Hematopoietic multipotent progenitor cell treated with erythropoietin and hydrocortisone succinate and interleukin-3 and kit ligand, for 6 days (in vitro differentiated cells): ENCODE data around the gene SPATA20.
A peak's percentile ranks its signal among the peaks of the same experiment; 100 is the strongest.

ENCODE experiments used
- DNase-seq: peaks from one replicate; pipeline ENCODE4 v3.0.0-alpha.2; 2015

Gene SPATA20

GRCh38 chr17:50541402-50541715, 5.6 kb upstream of the SPATA20 start:
- no peak for DNase-seq

GRCh38 chr17:50541716-50542688, 5.0 kb upstream of the SPATA20 start:
- peak; percentile 87 for DNase-seq

GRCh38 chr17:50542795-50543774, 3.9 kb upstream of the SPATA20 start:
- no peak for DNase-seq

GRCh38 chr17:50544516-50544915, 2.5 kb upstream of the SPATA20 start:
- no peak for DNase-seq

GRCh38 chr17:50545311-50545710, 1.7 kb upstream of the SPATA20 start:
- no peak for DNase-seq

GRCh38 chr17:50546701-50547034, 306 bp upstream of the SPATA20 start:
- DNase-seq = no peak

GRCh38 chr17:50547736-50548083, 736 bp downstream of the SPATA20 start:
- DNase-seq = peak; percentile 64

- DNase-seq = no peak
These were observed 1.9 kb downstream of the SPATA20 start for GRCh38 chr17:50548831-50549230.

- no peak for DNase-seq
These were observed 2.4 kb downstream of the SPATA20 start for GRCh38 chr17:50549256-50549941.

GRCh38 chr17:50549969-50550368, 3.0 kb downstream of the SPATA20 start:
- no peak for DNase-seq

- DNase-seq = peak; percentile 67
These were observed 3.9 kb downstream of the SPATA20 start for GRCh38 chr17:50550661-50551432.

- no peak for DNase-seq
These were observed 4.5 kb downstream of the SPATA20 start for GRCh38 chr17:50551433-50551815.

GRCh38 chr17:50551884-50552283, 4.9 kb downstream of the SPATA20 start:
- no peak for DNase-seq

- DNase-seq = no peak
These were observed 7.2 kb downstream of the SPATA20 start for GRCh38 chr17:50554201-50554600.

- DNase-seq = no peak
These were observed 9.8 kb downstream of the SPATA20 start for GRCh38 chr17:50556803-50557202.

- DNase-seq = no peak
These were observed 10.7 kb downstream of the SPATA20 start for GRCh38 chr17:50557630-50558029.

GRCh38 chr17:50558091-50558490, 11.1 kb downstream of the SPATA20 start:
- no peak for DNase-seq

GRCh38 chr17:50558581-50558940, 11.6 kb downstream of the SPATA20 start:
- DNase-seq = no peak

- DNase-seq = peak; percentile 39
These were observed 12.1 kb downstream of the SPATA20 start for GRCh38 chr17:50558941-50559614.

- DNase-seq = peak; percentile 72
These were observed 12.8 kb downstream of the SPATA20 start for GRCh38 chr17:50559674-50560184.

- peak; percentile 92 for DNase-seq
These were observed 13.3 kb downstream of the SPATA20 start, which contains the start of gene CACNA1G for GRCh38 chr17:50560185-50560824. TSS of gene CACNA1G (plus strand) at chr17:50560715. CDS start at chr17:50561460, 745 bp downstream.
